Activated CD4-positive, CD25-positive, alpha-beta regulatory T cell treated with anti-CD3 and anti-CD28 coated beads, Interleukin-2, amount 50 U/mL, for 24 hours (primary cell): ENCODE data around the gene KLHL29.

Experiments used
- ATAC-seq, 2 donors: fragments of 150-1000 bp; cut with Tn5 transposase; one replicate each; pipeline ENCODE4 v1.10.0; 2021; ENCODE audit warnings: mild to moderate bottlenecking in 1 of 2, moderate library complexity in 1 of 2

The KLHL29 gene

GRCh38 chr2:23688486-23689130 is 303.6 kb downstream of the KLHL29 start:
- ATAC-seq: no peak

- ATAC-seq: no peak
These were observed 304.2 kb downstream of the KLHL29 start for GRCh38 chr2:23689131-23689700.

DNA sequence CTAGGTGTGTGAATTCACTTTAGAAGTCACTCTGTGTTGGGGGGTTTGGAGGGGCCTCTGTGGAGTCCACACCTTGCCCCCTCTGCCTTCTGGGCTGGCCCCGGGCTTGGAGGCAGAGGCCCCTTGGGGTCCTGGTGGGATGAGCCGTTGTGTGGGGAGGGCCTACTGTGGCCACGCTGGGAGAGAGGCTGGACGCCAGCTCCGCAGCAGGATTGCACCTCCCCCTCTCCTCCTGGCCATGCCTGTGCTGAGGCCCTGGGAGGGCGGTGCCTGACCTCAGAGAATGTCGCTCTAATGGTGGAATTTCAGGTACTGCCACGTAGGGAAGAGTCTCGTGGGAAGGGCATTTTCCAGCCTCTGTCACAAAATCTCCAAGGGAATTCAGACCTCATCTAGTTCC is 304.9 kb downstream of the KLHL29 start:
- no peak for ATAC-seq

DNA sequence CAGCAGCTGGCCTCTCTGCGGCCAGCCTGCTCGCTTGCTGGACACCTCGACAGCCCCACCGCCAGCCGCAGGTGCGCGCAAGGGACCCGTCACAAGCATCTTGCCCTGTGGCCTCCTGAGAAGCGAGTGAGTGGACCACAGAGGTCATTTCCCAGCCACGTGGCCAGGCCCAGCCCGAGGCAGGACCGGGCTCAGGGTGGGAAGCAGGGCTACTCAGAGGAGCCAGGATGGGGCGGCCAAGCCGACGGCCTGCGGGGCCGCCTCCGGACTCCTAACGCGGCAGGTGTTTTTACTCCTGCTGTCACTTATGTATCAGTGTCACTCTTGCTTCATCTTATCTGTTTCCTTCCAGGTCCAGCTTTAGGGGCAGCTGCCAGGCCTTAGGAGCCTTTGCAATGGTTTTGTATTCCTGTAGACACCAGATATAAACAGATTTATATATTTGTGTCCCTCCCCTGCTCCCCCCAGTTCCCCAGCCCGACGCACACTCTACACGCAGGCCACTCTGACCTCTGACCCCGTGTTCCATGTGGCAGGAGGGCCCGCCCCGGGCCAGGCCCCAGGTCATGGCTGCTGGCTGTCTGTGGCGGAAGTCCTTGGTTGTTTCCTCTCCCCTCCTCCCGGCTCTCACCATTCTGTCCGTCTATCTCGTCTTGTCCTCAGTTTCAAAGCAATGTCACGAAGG is 305.6 kb downstream of the KLHL29 start:
- no peak for ATAC-seq

DNA sequence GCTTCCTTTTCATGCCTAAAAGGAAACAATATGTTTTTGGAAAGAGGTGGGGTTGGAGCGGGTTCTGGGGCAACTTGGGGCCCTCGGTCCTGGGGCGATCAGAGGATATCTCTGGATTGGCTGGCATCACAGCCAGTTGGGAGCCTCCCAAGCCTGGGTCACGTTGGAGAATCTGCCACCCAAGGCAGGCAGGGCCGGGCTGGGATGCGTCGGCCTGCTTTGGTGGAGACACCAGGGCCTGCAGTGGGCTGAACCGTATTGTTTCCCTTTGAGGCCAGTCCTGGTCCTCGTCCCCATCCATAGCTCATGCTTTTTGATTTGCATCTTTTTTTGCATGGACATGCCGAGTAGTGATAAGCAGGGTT is 306.1 kb downstream of the KLHL29 start:
- no peak for ATAC-seq

DNA sequence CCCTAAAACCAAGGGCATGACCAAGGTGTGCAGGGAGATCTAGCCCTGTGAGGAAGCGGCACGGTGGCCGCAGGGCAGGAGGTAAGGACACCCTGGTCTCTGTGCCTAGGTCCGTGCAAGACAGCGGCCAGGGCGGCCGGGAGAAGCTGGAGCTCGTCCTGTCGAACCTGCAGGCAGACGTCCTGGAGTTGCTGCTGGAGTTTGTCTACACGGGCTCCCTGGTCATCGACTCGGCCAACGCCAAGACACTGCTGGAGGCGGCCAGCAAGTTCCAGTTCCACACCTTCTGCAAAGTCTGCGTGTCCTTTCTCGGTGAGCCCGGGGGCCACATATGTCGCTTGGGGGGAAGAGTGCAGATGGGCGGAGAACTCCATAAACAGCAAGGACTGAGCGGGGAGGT is 306.6 kb downstream of the KLHL29 start:
- ATAC-seq: no peak

GRCh38 chr2:23692263-23692662 is 307.3 kb downstream of the KLHL29 start:
- no peak for ATAC-seq

- no peak for ATAC-seq
These were observed 308.0 kb downstream of the KLHL29 start for GRCh38 chr2:23692851-23693605.

DNA sequence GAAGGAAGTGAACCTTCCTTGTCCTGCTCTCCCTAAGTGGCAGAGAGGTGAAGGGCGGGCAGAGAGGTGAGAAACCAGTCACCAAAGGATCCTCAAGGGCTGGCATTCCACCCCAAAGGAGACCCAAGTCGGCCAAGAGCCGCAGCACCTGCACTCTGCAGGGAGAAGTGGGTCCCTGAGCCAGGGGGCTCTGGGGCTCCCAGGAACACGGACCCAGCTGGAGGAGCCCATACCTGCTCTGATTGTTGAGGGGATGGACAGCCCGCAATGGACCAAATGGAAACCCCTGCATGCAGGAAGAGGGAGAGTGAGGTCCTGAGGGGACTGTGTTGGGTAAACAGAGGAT is 308.6 kb downstream of the KLHL29 start:
- ATAC-seq: no peak

DNA sequence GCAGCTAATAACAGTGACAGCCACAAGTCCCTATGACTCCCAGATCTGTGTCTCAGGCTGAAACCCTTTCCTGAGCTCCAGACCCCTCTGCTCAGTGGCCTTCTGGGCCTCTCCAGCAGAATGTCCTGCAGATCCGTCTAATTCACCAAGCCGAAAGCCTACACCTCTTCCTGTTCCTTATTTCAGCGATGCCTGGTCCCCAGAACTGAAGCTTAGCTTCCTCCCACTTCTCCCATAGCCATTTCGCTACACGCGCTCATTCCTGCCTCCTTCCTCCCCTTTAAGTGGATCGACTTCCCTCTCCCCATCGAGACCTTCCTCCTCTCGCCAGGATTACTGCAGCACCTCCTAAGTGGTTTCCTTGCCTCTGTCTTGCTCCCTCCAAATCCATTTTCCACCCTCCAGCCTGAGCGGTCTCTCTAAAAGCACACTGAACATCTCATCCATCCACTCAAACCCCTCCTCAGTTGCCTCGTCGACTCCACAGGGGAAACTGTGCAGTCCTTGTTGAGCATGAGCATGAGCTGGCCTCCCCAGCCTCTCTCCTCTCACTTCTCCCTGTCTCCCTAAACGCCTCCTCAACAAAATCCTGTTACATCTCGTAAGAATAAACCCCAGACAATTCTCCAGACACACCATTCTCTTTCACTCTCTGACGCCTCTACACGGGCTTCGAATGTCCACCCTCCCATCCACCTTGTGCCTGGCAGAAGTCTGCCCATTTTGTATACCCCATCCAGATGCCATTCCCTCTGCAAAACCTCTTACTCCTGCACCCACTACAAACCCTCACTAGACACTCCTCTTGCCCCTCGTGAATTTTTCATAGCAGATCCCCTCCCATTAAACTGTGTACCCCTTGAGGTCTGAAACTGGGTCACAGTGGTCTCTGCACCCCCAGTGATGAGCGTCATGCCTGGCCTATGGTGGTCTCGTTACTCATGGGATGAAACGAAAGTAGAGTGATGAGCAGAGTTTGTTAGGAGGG is 309.4 kb downstream of the KLHL29 start:
- no peak for ATAC-seq

DNA sequence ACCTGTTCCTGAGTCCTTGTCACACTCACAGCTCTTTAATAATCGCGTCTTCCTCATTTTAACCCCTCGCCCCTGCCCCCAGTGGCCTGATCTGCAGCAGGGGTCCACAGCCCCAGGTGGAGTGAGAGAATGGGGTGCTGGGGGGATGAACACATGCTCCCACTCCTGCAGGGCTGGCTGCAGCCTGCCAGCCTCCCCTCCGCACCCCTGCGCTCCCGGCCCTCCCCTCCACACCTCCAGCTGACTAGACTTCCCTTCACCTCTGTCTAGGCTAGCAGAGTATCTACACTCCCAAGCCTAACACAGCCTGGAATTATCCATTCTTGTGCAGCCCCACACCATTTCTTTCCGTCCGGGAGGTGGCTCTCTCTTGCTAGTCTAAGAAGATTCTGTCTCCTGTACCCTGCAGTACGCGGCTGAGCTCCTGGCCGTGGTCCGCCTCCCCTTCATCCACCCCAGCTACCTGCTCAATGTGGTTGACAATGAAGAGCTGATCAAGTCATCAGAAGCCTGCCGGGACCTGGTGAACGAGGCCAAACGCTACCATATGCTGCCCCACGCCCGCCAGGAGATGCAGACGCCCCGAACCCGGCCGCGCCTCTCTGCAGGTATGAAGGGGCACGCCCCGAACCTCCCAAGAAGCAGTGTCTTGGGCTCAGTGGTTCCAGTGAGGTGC is 310.4 kb downstream of the KLHL29 start:
- ATAC-seq: no peak

- ATAC-seq: no peak
These were observed 311.1 kb downstream of the KLHL29 start for GRCh38 chr2:23695890-23696751.

- no peak for ATAC-seq
These were observed 311.7 kb downstream of the KLHL29 start for GRCh38 chr2:23696752-23697045.

DNA sequence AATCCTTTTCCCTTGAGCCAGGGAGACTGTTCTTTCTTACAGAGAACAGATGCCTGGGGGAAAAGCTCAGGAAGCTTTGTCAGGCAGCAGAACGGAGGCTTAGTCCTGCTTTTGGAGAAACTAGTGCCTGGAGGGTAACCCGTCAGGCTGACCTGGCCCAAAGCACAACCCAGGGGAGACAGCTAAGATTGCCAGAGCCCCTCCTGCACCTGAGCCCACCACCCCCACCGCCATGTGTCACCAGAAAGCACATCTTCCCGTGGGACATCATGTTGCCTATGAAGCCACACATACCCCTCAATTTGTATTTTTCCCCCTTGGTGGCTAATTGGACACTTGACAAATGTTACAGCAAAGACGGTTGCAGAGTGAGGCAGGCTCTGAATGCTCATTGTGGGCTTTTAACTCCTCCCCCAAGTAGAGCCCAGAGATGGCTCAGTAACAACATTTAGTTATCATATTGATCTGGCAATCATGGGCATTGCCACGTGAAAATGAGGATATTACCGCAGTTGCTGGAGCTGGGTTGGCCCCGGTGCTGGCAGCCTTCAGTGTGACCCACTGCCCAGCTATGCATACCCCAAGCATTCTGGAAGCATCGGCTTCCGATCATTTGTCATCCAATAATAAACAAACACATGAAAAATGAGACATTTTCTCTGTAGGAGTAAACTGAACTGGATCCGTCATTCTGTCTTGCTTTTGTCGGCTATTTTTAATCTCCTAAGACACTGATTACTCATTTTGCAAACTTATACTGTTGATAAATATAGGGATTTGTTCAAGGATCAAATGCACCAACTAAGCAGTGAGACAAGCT is 312.5 kb downstream of the KLHL29 start:
- ATAC-seq: no peak

DNA sequence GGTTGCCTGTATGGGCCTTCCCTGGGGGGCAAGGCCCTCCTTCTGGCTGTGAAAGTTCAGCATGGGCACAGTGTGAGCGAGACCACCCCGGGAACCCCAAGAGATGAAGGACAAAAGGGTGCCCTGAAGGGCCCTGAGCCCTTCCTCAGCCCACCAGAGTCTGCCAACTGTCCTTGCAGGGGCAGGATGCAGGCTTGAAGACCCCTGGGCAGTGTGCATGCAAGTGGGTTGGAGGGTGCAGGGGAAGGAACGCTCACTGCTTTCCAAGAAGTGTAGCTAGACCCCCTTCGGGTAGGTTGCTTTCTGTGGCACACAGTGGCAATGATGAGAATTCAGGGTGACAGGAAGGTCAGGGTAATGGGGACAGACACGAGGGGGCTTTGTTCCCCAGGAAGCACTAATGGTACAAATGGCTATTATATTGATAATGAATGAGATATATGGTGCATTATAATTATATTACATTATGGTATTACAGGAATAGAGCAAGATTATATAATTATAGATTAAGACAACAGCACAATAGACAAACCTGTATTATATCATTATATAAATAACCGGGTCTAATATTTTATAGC is 313.2 kb downstream of the KLHL29 start:
- no peak for ATAC-seq

DNA sequence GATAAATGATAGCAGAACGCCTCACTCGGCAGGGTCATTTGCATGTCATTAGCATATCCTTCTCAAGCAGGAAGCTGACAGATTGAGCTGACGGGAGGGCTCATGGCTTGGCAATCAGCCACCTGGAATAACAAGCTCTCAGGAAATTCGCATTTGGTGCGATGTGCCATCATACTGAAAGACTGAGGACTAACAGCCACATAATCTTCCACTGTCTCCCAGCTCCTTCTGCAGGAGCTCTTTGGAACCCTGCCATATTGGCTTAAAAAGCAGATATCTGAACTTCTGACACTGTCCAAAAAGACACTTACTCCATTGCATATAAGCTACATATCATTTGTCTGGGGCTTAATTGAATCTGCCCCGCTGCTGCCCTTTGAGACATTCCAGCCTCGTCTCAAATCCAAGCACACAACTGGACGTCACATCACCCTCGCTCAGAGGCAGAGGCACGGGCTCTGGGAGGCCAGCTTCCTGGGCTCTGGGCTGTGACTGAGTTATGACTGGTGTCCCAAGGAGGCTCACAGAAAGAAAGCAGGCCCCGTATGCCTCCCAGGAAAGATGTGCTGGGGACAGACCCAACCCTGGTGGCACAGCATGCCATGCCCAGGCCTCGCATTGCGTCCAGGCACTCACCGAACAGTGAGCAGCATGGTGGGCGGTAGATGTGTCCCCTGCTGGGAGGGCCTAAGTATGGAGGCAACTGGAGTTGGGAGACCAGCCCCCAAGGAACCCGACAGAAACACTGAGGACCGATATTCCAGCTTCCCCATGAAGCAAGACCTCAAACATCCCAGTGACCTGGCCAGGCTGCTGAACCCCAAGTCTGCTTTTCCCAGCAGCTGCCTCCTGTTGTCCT is 314.0 kb downstream of the KLHL29 start:
- no peak for ATAC-seq

- ATAC-seq: no peak
These were observed 314.6 kb downstream of the KLHL29 start for GRCh38 chr2:23699580-23699925.

DNA sequence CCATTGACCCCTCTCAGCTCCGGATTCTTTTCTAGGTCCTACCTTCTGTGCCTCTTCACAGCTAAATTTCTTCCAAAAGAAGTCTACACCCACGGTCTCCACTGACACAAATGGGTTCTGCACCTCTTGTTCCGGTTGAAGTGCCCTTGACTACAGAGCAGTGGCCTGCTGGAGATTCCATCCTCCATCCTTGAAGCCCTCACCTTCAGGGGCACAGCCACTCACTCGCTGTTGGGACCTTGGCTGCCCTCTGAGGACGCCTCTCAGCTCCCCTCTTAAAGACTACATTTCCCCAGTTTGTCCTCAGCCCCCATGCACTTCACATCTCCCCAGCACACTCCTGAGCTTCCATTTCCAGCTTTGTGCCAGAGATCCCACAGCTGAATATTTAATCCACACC is 315.6 kb downstream of the KLHL29 start:
- ATAC-seq: no peak

DNA sequence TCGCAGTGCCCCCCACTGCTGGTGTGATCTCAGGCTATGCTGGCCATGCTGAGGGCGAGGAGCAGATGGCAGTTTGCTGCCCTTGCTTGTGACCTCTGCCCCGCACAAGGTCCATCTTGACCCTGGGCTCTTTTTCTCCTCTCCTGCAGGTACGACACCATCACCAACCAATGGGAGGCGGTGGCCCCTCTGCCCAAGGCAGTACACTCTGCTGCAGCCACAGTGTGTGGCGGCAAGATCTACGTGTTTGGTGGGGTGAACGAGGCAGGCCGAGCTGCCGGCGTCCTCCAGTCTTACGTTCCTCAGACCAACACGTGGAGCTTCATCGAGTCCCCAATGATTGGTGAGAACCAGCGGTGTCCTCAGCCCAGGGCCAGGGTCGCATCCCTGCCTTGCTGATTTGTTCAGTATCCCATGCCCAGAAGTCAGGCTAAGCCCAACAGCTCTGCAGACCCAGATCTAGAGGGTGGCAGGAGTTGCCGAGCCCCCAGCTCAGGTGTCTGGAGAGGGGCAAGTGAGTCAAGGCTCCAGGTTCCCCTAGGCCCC is 318.1 kb downstream of the KLHL29 start:
- ATAC-seq: no peak
